Natural killer cell (primary cell): ENCODE measurements around the gene GNG7. TPM values are rescaled to one million over a fixed set of nuclear protein-coding genes. Genes with fewer than 3 reads are reported as not detected.
A peak's percentile ranks its signal among the peaks of the same experiment; 100 is the strongest.

Experiments
- ATAC-seq, 3 donors: fragments of 150-1000 bp in 2 of 3; fragments of 200-7000 bp in 1 of 3; cut with Tn5 transposase; 1 replicate in 1 of 3; 2 replicates in 2 of 3; pipeline ENCODE4 v1.10.0; 2021; ENCODE audit warnings: mild to moderate bottlenecking in 2 of 3, moderate library complexity in 2 of 3
- DNase-seq, 2 donors: peaks; one replicate each; pipeline versions ENCODE4 v3.0.0 to v3.0.0-alpha.2; 2013 to 2021; ENCODE audit warnings: mixed read lengths in 1 of 2
- H3K27ac ChIP-seq: one replicate; pipeline ENCODE4 v1.5.1; 2013; ENCODE audit warnings: mild to moderate bottlenecking, low read length
- H3K27me3 ChIP-seq: one replicate; pipeline ENCODE4 v1.6.1; 2013; ENCODE audit warnings: low read length; ENCODE audit not compliant: control insufficient read depth, insufficient read depth
- H3K36me3 ChIP-seq: one replicate; pipeline ENCODE4 v1.6.1; 2013; ENCODE audit warnings: low read length; ENCODE audit not compliant: control insufficient read depth, insufficient read depth
- H3K4me1 ChIP-seq: one replicate; pipeline ENCODE4 v1.6.1; 2013; ENCODE audit warnings: low read length; ENCODE audit not compliant: control insufficient read depth, insufficient read depth
- H3K4me3 ChIP-seq: one replicate; pipeline ENCODE4 v1.5.1; 2013; ENCODE audit warnings: low read length
- H3K9me3 ChIP-seq: one replicate; pipeline ENCODE4 v1.6.1; 2013; ENCODE audit warnings: low read length; ENCODE audit not compliant: control insufficient read depth, insufficient read depth
- H3K27ac Mint-ChIP-seq, 2 donors: one replicate each; pipeline ENCODE4 v1.8.0; 2022; ENCODE audit warnings: mild to moderate bottlenecking in 2 of 2, mixed read lengths in 2 of 2, moderate library complexity in 1 of 2
- H3K27me3 Mint-ChIP-seq, 2 donors: one replicate each; pipeline ENCODE4 v1.8.0; 2022; ENCODE audit warnings: low read depth in 2 of 2, mixed read lengths in 2 of 2
- H3K36me3 Mint-ChIP-seq: one replicate; pipeline ENCODE4 v1.8.0; 2022; ENCODE audit warnings: mixed read lengths
- H3K4me1 Mint-ChIP-seq, 2 donors: one replicate each; pipeline ENCODE4 v1.8.0; 2022; ENCODE audit warnings: mixed read lengths in 2 of 2
- H3K4me3 Mint-ChIP-seq: one replicate; pipeline ENCODE4 v1.8.0; 2022; ENCODE audit warnings: mild to moderate bottlenecking, moderate library complexity, mixed read lengths
- H3K9me3 Mint-ChIP-seq, 2 donors: one replicate each; pipeline ENCODE4 v1.8.0; 2022; ENCODE audit warnings: mixed read lengths in 2 of 2
- WGBS: methylation state at CpG from one replicate; pipeline ENCODE4 v1.1.7; 2013; ENCODE audit warnings: missing lambda C conversion rate; ENCODE audit not compliant: insufficient coverage; 5-methylcytosine and 5-hydroxymethylcytosine counted together
- intact Hi-C: fragments of 100-400 bp; cut with micrococcal nuclease; formaldehyde crosslinking; loops from one replicate; pipeline ENCODE4 v1.14.2; 2022
- total RNA-seq, 4 donors: library from RNA; stranded (reverse); fragments of 120-200 nt in 1 of 4; gene quantifications; one replicate each; pipeline versions ENCODE4 v1.2.3 to v1.2.4, GENCODE V29; 2013 to 2022
- TF ChIP-seq, protein P1 (sequence below): fragments of 200-600 bp; IDR thresholded peaks from one replicate; pipeline ENCODE4 v1.8.0; 2022; ENCODE audit warnings: antibody characterized with exemption

The GNG7 gene
- total RNA-seq, 3 donors from 2014 or later (not counting 1 experiment from before 2014, with no cell fraction given) = 0.75 to 4.8 (median 1.5) TPM

DNA sequence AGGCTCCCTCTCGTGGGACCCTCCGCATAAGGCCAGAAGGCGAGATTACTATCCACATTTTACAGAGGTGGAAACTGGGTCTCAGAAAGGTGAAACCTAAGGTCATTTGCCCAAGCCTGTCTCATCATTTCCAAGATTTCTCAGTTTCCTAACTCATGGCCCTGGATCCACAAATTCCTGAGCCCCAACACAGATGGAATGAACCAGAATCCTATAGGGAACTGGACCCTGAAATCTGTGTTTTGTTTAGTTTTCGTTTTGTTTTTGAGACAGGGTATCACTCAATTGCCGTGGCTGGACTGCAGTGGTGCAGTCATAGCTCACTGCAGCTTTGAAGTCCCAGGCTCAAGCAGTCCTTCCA lies 563 bp upstream of the GNG7 start:
- H3K36me3 Mint-ChIP-seq = no peaks in the 10 kb centered on the region
- H3K27me3 ChIP-seq = no peaks in the 10 kb centered on the region
- H3K4me3 ChIP-seq = no peak overlapping the region
- H3K27me3 Mint-ChIP-seq = peaks cover 0 to 3% of the 10 kb centered on the region in 2 donors
- intact Hi-C loops = no loop called here
- no peak for ATAC-seq
- DNase-seq = no peak
- H3K27ac ChIP-seq = no peak overlapping the region
- no peak overlapping the region for H3K27ac Mint-ChIP-seq
- H3K9me3 ChIP-seq = no peaks in the 10 kb centered on the region
- no peaks in the 10 kb centered on the region for H3K36me3 ChIP-seq
- no peaks in the 10 kb centered on the region for H3K9me3 Mint-ChIP-seq
- TF ChIP-seq, protein P1, sequence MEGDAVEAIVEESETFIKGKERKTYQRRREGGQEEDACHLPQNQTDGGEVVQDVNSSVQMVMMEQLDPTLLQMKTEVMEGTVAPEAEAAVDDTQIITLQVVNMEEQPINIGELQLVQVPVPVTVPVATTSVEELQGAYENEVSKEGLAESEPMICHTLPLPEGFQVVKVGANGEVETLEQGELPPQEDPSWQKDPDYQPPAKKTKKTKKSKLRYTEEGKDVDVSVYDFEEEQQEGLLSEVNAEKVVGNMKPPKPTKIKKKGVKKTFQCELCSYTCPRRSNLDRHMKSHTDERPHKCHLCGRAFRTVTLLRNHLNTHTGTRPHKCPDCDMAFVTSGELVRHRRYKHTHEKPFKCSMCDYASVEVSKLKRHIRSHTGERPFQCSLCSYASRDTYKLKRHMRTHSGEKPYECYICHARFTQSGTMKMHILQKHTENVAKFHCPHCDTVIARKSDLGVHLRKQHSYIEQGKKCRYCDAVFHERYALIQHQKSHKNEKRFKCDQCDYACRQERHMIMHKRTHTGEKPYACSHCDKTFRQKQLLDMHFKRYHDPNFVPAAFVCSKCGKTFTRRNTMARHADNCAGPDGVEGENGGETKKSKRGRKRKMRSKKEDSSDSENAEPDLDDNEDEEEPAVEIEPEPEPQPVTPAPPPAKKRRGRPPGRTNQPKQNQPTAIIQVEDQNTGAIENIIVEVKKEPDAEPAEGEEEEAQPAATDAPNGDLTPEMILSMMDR = no peak
- H3K4me1 Mint-ChIP-seq = peaks cover 0 to 12% of the 10 kb centered on the region in 2 donors
- WGBS = 90% methylated on average over 5 of the region's 5 CpGs
- peak overlapping the region; percentile 57 for H3K4me3 Mint-ChIP-seq
- peaks cover 23% of the 10 kb centered on the region for H3K4me1 ChIP-seq

DNA sequence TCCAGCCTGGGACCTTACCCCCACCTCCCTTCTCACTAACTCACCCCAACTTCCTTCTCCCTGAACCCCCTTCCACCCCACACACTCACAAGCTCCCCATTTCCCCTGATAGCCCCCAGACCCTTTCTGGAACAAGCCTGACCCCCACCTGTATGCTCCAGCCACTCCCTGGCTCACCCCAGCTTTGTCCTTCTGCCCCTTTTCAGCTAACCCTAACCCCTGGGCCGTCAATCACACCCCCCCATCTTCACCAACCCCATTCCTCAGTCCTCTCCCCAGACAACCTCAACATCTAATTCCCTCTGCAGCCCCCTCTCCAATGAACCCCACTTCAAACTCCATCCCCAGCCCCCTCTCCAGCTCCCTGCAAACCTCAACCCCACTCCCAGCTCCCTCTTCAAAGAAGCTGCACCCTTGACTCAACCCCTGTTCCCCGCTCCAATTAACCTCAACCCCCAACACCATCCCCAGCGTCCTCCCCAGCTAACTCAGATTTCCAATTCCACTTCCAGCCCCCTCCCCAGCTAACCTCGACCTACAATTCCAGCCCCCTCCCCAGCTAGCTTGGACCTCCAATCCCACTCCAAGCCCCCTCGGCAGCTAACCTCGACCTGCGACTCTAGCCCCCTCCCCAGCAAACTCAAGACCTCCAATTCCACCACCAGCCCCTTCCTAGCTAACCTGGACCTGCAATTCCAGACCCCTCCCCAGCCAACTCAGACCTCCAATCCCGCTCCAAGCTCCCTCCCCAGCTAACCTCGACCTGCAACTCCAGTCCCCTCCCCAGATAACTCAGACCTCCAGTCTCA lies 929 bp downstream of the GNG7 start:
- intact Hi-C loops = no loop called here
- Histone ChIP-seq H3K27me3 (no peaks in the 10 kb centered on the region), H3K4me3 (peak overlapping the region; percentile 49), H3K27ac (peak overlapping the region; percentile 66), H3K4me1 (peaks cover 23% of the 10 kb centered on the region), H3K36me3 (no peaks in the 10 kb centered on the region), H3K9me3 (no peaks in the 10 kb centered on the region)
- Mint-ChIP-seq H3K9me3 (no peaks in the 10 kb centered on the region), H3K27me3 (peaks cover 0 to 3% of the 10 kb centered on the region in 2 donors), H3K36me3 (no peaks in the 10 kb centered on the region), H3K27ac (peak overlapping the region in 1 of 2 donors; percentile 49), H3K4me1 (peaks cover 0 to 12% of the 10 kb centered on the region in 2 donors), H3K4me3 (peak overlapping the region; percentile 75)
- TF ChIP-seq, protein P1 = no peak
- ATAC-seq (no peak), DNase-seq (no peak)
- 9% methylated on average over 9 of the region's 9 CpGs for WGBS

DNA sequence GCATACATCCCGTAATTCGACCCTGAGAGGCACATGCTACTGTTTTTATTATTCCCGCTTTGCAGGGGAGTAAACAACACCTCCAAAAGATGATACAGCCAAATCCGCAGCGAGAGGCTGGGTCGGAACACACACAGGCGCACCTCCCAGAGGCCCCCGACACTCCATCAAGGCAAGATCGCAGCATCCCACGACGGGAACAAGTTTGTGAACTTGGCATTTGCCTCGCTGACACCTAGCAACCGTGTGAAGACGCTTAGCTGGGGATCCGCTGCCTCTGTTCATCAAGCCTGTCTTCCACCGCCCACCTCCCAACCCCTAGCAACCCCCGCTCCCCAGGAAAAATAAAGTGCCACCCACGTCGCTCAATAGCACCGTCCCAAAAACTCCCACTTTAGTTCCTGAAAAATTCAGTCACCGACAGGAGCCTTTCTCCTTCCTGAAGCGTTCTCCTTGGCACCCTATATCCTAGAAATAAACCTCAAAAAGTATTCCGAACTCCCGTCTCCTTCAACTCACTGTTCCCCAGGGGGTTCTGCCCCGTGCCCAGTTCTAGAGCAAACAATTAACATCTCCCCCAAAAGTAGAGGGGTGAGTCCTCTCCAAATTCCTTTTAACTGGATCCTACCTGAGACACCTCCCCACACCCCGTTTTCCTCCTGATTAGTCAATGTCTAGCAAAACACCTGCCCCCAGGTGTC lies 1.7 kb downstream of the GNG7 start:
- H3K27me3 Mint-ChIP-seq = no peaks in the 10 kb centered on the region
- no peaks in the 10 kb centered on the region for H3K36me3 ChIP-seq
- H3K36me3 Mint-ChIP-seq = no peaks in the 10 kb centered on the region
- H3K27ac Mint-ChIP-seq = no peak overlapping the region
- TF ChIP-seq, protein P1 = no peak
- H3K4me3 ChIP-seq = no peak overlapping the region
- peaks cover 23% of the 10 kb centered on the region for H3K4me1 ChIP-seq
- intact Hi-C loops = no loop called here
- 88% methylated on average over 26 of the region's 26 CpGs for WGBS
- no peaks in the 10 kb centered on the region for H3K9me3 ChIP-seq
- peaks cover 0 to 12% of the 10 kb centered on the region in 2 donors for H3K4me1 Mint-ChIP-seq
- H3K4me3 Mint-ChIP-seq = peak overlapping the region; percentile 55
- no peak for ATAC-seq
- no peaks in the 10 kb centered on the region for H3K9me3 Mint-ChIP-seq
- H3K27me3 ChIP-seq = no peaks in the 10 kb centered on the region
- no peak overlapping the region for H3K27ac ChIP-seq
- DNase-seq = peak in 1 of 2 donors; percentile 25
